ENCODE measurements around the gene LTB. TPM values are rescaled to one million over a fixed set of nuclear protein-coding genes. Genes with fewer than 3 reads are reported as not detected.
A peak's percentile ranks its signal among the peaks of the same experiment; 100 is the strongest.

LTB gene
- total and polyA plus RNA-seq, 4 donors: 9.8 to 31.9 (median 12.2) TPM

DNA sequence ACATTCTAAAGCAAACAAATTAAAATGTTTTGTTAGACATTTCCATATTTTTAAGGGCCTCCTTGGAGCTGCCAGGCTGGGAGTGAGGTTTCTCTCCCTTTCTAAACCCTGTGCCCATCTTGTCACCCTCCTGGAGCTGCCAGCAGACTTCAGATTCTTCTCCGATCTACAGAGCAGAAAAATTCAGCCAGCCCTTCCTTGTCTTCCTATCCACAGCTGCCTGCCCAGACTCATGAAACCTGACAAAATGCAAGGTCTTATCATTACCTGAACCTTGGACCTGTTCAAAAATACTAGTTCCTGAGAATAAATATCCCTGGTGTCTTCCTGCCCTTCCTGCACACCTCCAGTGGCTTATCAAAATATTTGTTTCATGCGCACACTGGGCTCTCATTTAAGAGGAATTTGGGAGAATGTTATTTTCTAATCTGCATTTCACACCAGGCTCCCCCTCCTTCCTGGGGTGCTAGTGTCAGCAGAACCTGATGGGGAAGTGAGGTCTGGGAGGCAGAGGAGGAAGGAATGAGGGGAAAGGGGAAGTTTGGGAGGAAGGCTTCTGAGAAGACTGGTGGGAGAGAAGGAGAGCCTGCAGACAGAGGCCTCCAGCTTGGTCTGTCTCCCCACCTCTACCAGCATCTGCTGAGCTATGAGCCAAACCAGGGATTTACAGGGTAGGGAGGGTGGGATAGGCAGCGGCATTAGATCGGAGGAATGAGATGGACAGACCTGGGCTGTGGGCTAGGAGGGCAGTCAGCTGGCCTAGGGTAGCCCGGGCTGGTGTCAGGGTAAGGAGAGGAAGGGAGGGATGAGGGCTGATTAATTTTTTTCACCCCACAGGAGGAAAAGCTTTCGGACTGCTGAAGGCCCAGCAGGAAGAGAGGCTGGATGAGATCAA, 32.7 kb upstream of the LTB start, which contains the start of gene AIF1:
TSS of gene AIF1 (plus strand) at position 551 of the 895 bp plus-strand sequence. CDS start at position 647, 96 bp downstream.
- ATAC-seq (ENCODE audit: insufficient read depth, low FRiP score): no peak

DNA sequence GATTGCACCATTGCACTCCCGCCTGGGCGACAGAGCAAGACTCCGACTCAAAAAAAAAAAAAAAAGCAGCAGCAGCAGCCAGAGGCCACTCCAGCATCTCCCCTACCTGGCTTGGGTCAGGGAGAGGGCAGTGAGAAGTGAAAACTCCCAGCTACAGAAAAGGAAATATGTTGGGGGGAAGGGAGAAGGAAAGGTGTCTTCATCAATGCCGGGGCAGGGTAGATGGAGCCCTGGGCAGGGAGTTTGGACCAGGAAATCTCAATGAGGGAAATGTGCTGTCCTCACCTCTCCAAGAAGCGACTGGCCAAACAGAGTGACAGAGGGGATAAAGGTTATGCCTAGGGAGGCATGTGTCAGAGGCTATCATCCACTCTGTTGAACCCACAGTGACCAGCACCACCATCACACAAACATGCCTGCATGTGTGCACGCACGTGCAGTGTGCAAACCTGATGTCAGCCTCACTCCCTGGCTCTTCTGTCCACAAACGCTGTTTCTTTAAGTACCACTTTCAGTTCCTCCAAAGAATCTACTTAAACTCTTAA, 31.9 kb upstream of the LTB start:
- DNase-seq (peak in 2 of 3 donors; percentile 38 to 65), ATAC-seq (ENCODE audit: insufficient read depth, low FRiP score) (peak; percentile 38)
- H3K27ac ChIP-seq (ENCODE audit: low read depth in 1 of 2, low read length in 1 of 2): peak overlapping the region in 1 of 2 donors; percentile 45
- no peak overlapping the region for H3K4me3 ChIP-seq
- H3K36me3 ChIP-seq (ENCODE audit: control insufficient read depth in 4 of 4, insufficient read depth in 4 of 4, low read length in 4 of 4): no peaks in the 10 kb centered on the region
- H3K4me1 ChIP-seq (ENCODE audit: control insufficient read depth in 5 of 5, insufficient read depth in 5 of 5, low read length in 5 of 5): peaks cover 0 to 20% (median 0%) of the 10 kb centered on the region in 5 donors
- 38 to 46% methylated on average over 8 of the region's 8 CpGs for WGBS, 2 donors
- TF ChIP-seq, protein P1, sequence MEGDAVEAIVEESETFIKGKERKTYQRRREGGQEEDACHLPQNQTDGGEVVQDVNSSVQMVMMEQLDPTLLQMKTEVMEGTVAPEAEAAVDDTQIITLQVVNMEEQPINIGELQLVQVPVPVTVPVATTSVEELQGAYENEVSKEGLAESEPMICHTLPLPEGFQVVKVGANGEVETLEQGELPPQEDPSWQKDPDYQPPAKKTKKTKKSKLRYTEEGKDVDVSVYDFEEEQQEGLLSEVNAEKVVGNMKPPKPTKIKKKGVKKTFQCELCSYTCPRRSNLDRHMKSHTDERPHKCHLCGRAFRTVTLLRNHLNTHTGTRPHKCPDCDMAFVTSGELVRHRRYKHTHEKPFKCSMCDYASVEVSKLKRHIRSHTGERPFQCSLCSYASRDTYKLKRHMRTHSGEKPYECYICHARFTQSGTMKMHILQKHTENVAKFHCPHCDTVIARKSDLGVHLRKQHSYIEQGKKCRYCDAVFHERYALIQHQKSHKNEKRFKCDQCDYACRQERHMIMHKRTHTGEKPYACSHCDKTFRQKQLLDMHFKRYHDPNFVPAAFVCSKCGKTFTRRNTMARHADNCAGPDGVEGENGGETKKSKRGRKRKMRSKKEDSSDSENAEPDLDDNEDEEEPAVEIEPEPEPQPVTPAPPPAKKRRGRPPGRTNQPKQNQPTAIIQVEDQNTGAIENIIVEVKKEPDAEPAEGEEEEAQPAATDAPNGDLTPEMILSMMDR (IDR thresholded peaks at IDR 0.05; ENCODE audit: control extremely low read depth, extremely low read depth): no peak
- H3K9ac ChIP-seq (ENCODE audit: insufficient read depth in 1 of 2, low read length in 2 of 2): no peak overlapping the region
- no peaks in the 10 kb centered on the region for H3K27me3 ChIP-seq (ENCODE audit: control insufficient read depth in 3 of 3, insufficient read depth in 3 of 3, low read length in 2 of 3)
- no peaks in the 10 kb centered on the region for H3K9me3 ChIP-seq (ENCODE audit: control insufficient read depth in 4 of 4, insufficient read depth in 3 of 4, low read length in 3 of 4)

More for the DNA sequence above, 32.7 kb upstream of the LTB start, which contains the start of gene AIF1:
- Histone ChIP-seq H3K4me3 (no peak within 1 kb of the TSS), H3K36me3 (ENCODE audit: control insufficient read depth in 4 of 4, insufficient read depth in 4 of 4, low read length in 4 of 4) (no peaks in the 10 kb centered on the region), H3K9ac (ENCODE audit: insufficient read depth in 1 of 2, low read length in 2 of 2) (no peak within 1 kb of the TSS), H3K9me3 (ENCODE audit: control insufficient read depth in 4 of 4, insufficient read depth in 3 of 4, low read length in 3 of 4) (no peaks in the 10 kb centered on the region), H3K27ac (ENCODE audit: low read depth in 1 of 2, low read length in 1 of 2) (peak within 1 kb of the TSS in 1 of 2 donors; percentile 45), H3K27me3 (ENCODE audit: control insufficient read depth in 3 of 3, insufficient read depth in 3 of 3, low read length in 2 of 3) (no peaks in the 10 kb centered on the region), H3K4me1 (ENCODE audit: control insufficient read depth in 5 of 5, insufficient read depth in 5 of 5, low read length in 5 of 5) (peaks cover 0 to 20% (median 0%) of the 10 kb centered on the region in 5 donors)
- 26 to 45% methylated on average over 6 of the region's 6 CpGs for WGBS, 2 donors
- no peak for DNase-seq
- TF ChIP-seq, protein P1 (IDR thresholded peaks at IDR 0.05; ENCODE audit: control extremely low read depth, extremely low read depth): no peak

DNA sequence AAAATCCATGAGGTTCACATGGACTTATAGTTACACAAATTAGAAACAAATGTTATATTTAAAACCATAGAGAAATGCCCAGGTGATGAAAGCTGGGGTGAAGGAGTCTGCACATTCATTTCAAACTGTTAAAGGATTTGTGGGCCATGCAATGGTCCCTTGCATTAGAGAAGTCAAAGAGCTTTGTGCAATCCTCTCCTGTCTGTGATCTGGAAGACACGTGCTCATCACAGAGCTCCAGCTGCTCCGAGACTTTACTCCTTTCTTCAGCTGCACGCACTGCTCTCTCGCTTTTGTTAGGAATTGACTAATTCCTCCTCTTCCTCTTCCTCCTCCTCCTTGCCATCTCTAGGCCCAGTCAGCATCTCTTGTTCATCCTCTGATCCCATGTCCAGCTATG, 28.7 kb upstream of the LTB start:
- no peak overlapping the region for H3K4me3 ChIP-seq
- DNase-seq (no peak), ATAC-seq (ENCODE audit: insufficient read depth, low FRiP score) (no peak)
- peaks cover 0 to 18% (median 0%) of the 10 kb centered on the region in 5 donors for H3K4me1 ChIP-seq (ENCODE audit: control insufficient read depth in 5 of 5, insufficient read depth in 5 of 5, low read length in 5 of 5)
- no peaks in the 10 kb centered on the region for H3K27me3 ChIP-seq (ENCODE audit: control insufficient read depth in 3 of 3, insufficient read depth in 3 of 3, low read length in 2 of 3)
- WGBS, 2 donors: 64 to 80% methylated on average over 4 of the region's 4 CpGs
- TF ChIP-seq, protein P1 (IDR thresholded peaks at IDR 0.05; ENCODE audit: control extremely low read depth, extremely low read depth): no peak
- H3K9me3 ChIP-seq (ENCODE audit: control insufficient read depth in 4 of 4, insufficient read depth in 3 of 4, low read length in 3 of 4): no peaks in the 10 kb centered on the region
- H3K27ac ChIP-seq (ENCODE audit: low read depth in 1 of 2, low read length in 1 of 2): no peak overlapping the region
- no peaks in the 10 kb centered on the region for H3K36me3 ChIP-seq (ENCODE audit: control insufficient read depth in 4 of 4, insufficient read depth in 4 of 4, low read length in 4 of 4)
- no peak overlapping the region for H3K9ac ChIP-seq (ENCODE audit: insufficient read depth in 1 of 2, low read length in 2 of 2)

Measured in lung (tissue), 12 donors.